ENCODE data around the gene GSTT4.
"Not testable (repeated sequence)": the region's sequence is repeated elsewhere in the genome, so short reads cannot be mapped to it uniquely, and the experiment has no call there.

The GSTT4 gene
- total RNA-seq = 0 reads per million in 3 donors

- no peaks in the 10 kb centered on the region for H3K36me3 ChIP-seq (ENCODE audit: control insufficient read depth, insufficient read depth, low read length)
- no peak for DNase-seq
- H3K9me3 ChIP-seq (ENCODE audit: control insufficient read depth, low read length) = no peaks in the 10 kb centered on the region
- H3K4me3 ChIP-seq (ENCODE audit: insufficient read depth, low read depth, low read length, poor library complexity, severe bottlenecking) = no peak within 1 kb of the TSS
- H3K27me3 ChIP-seq (replicated peaks; ENCODE audit: control insufficient read depth, insufficient read depth, low read length, poor library complexity, severe bottlenecking) = no peaks in the 10 kb centered on the region
- no peaks in the 10 kb centered on the region for H3K4me1 ChIP-seq (ENCODE audit: control insufficient read depth, insufficient read depth, low read length, poor library complexity, severe bottlenecking)
- H3K27ac ChIP-seq (ENCODE audit: insufficient read depth, low read length, poor library complexity, severe bottlenecking) = no peak within 1 kb of the TSS
These were observed at the start of gene GSTT4 for GRCh38 chr22:24005201-24005600. TSS of gene GSTT4 (minus strand) at chr22:24005453. CDS start at chr22:24005356, 97 bp downstream.

DNA sequence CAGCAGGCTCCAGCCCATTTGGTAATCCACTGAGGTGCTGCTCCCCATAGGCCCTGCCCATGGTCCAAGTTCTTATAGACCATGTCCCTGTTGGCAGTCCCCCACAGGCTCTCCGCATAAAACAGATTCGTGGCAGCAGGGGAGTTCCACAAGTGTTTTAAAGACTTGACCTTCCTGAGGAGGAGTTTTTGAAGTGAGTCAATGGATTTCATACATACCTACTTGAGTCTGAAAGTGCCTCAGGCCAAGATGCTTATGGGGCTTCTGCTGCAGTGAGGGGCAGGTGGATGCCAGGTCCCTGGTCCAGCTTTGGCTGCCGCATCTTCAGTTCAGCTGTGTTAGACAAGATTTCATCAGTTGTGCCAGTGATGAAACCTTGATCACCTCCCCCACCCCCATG is 49.1 kb upstream of the GSTT4 start:
- Histone ChIP-seq H3K36me3 (ENCODE audit: control insufficient read depth, insufficient read depth, low read length) (peaks cover 77% of the 10 kb centered on the region), H3K27me3 (replicated peaks; ENCODE audit: control insufficient read depth, insufficient read depth, low read length, poor library complexity, severe bottlenecking) (no peaks in the 10 kb centered on the region), H3K27ac (ENCODE audit: insufficient read depth, low read length, poor library complexity, severe bottlenecking) (no peak overlapping the region), H3K4me3 (ENCODE audit: insufficient read depth, low read depth, low read length, poor library complexity, severe bottlenecking) (no peak overlapping the region), H3K9me3 (ENCODE audit: control insufficient read depth, low read length) (no peaks in the 10 kb centered on the region), H3K4me1 (ENCODE audit: control insufficient read depth, insufficient read depth, low read length, poor library complexity, severe bottlenecking) (no peaks in the 10 kb centered on the region)
- DNase-seq = no peak

DNA sequence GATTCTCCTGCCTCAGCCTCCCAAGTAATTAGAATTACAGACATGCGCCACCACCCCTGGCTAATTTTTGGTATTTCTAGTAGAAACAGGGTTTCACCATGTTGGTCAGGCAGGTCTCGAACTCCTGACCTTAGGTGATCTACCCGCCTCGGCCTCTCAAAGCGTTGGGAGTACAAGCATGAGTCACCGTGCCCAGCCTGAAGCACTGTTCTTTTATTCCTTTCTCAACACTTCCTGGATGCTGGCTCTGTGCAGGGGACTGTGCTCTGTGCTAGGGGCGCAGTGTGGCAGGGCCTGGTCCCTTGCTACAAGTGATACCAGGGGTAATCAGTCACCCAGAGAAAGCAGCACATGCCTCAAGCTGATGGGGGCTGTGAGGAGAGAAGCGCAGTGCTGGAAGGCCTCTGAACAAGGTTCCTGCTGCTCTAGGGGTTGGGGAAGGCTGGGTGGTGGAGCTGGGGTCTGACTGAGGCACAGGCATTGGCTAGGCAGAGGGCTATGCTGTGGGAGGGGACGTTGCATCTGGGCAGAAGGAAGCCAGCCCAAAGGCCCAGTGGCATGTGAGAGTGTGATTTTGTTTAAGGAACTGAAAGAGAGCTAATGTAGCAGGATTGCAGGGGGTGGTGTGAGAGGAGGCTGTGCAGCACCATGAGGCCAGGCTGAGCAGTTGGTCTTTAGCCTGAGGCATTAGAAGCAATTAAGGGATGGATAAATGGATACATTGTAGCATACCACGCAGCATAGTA is 48.4 kb upstream of the GSTT4 start:
- Histone ChIP-seq H3K4me1 (ENCODE audit: control insufficient read depth, insufficient read depth, low read length, poor library complexity, severe bottlenecking) (no peaks in the 10 kb centered on the region), H3K4me3 (ENCODE audit: insufficient read depth, low read depth, low read length, poor library complexity, severe bottlenecking) (no peak overlapping the region), H3K27me3 (replicated peaks; ENCODE audit: control insufficient read depth, insufficient read depth, low read length, poor library complexity, severe bottlenecking) (no peaks in the 10 kb centered on the region), H3K36me3 (ENCODE audit: control insufficient read depth, insufficient read depth, low read length) (peaks cover 77% of the 10 kb centered on the region), H3K9me3 (ENCODE audit: control insufficient read depth, low read length) (no peaks in the 10 kb centered on the region), H3K27ac (ENCODE audit: insufficient read depth, low read length, poor library complexity, severe bottlenecking) (no peak overlapping the region)
- DNase-seq = no peak

- no peak overlapping the region for H3K4me3 ChIP-seq (ENCODE audit: insufficient read depth, low read depth, low read length, poor library complexity, severe bottlenecking)
- DNase-seq = no peak
- no peaks in the 10 kb centered on the region for H3K4me1 ChIP-seq (ENCODE audit: control insufficient read depth, insufficient read depth, low read length, poor library complexity, severe bottlenecking)
- no peaks in the 10 kb centered on the region for H3K9me3 ChIP-seq (ENCODE audit: control insufficient read depth, low read length)
- no peak overlapping the region for H3K27ac ChIP-seq (ENCODE audit: insufficient read depth, low read length, poor library complexity, severe bottlenecking)
- no peaks in the 10 kb centered on the region for H3K27me3 ChIP-seq (replicated peaks; ENCODE audit: control insufficient read depth, insufficient read depth, low read length, poor library complexity, severe bottlenecking)
- H3K36me3 ChIP-seq (ENCODE audit: control insufficient read depth, insufficient read depth, low read length) = peaks cover 73% of the 10 kb centered on the region
These were observed 46.3 kb upstream of the GSTT4 start for GRCh38 chr22:24051568-24051967.

- DNase-seq = no peak
- Histone ChIP-seq H3K36me3 (ENCODE audit: control insufficient read depth, insufficient read depth, low read length) (peaks cover 72% of the 10 kb centered on the region), H3K27me3 (replicated peaks; ENCODE audit: control insufficient read depth, insufficient read depth, low read length, poor library complexity, severe bottlenecking) (no peaks in the 10 kb centered on the region), H3K4me1 (ENCODE audit: control insufficient read depth, insufficient read depth, low read length, poor library complexity, severe bottlenecking) (no peaks in the 10 kb centered on the region), H3K4me3 (ENCODE audit: insufficient read depth, low read depth, low read length, poor library complexity, severe bottlenecking) (no peak overlapping the region), H3K27ac (ENCODE audit: insufficient read depth, low read length, poor library complexity, severe bottlenecking) (no peak overlapping the region), H3K9me3 (ENCODE audit: control insufficient read depth, low read length) (no peaks in the 10 kb centered on the region)
These were observed 45.8 kb upstream of the GSTT4 start for GRCh38 chr22:24051028-24051427.

DNA sequence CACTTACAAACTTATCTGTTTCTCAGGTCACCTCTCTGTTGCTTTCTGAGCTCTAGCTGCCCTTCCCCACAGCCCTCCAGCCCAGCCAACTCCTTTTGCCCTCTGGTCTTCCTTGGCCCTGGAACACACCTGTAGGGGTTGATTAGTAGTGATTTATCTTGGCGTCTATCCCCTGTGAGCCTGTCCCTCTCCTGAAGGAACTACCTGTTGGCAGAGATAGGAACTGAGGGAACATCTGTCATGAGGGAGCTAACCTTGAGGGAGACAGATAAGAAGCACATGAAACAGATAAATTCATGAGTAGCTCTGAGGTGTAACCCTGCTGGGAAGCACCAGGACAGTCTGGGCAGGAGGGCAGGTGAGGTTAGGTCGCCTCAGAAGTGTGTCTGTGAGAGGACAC is 44.7 kb upstream of the GSTT4 start:
- DNase-seq = no peak
- H3K36me3 ChIP-seq (ENCODE audit: control insufficient read depth, insufficient read depth, low read length) = peaks cover 63% of the 10 kb centered on the region
- H3K9me3 ChIP-seq (ENCODE audit: control insufficient read depth, low read length) = no peaks in the 10 kb centered on the region
- H3K4me3 ChIP-seq (ENCODE audit: insufficient read depth, low read depth, low read length, poor library complexity, severe bottlenecking) = no peak overlapping the region
- no peaks in the 10 kb centered on the region for H3K4me1 ChIP-seq (ENCODE audit: control insufficient read depth, insufficient read depth, low read length, poor library complexity, severe bottlenecking)
- H3K27me3 ChIP-seq (replicated peaks; ENCODE audit: control insufficient read depth, insufficient read depth, low read length, poor library complexity, severe bottlenecking) = no peaks in the 10 kb centered on the region
- H3K27ac ChIP-seq (ENCODE audit: insufficient read depth, low read length, poor library complexity, severe bottlenecking) = no peak overlapping the region

- H3K27me3 ChIP-seq (replicated peaks; ENCODE audit: control insufficient read depth, insufficient read depth, low read length, poor library complexity, severe bottlenecking) = no peaks in the 10 kb centered on the region
- H3K4me1 ChIP-seq (ENCODE audit: control insufficient read depth, insufficient read depth, low read length, poor library complexity, severe bottlenecking) = no peaks in the 10 kb centered on the region
- no peak overlapping the region for H3K4me3 ChIP-seq (ENCODE audit: insufficient read depth, low read depth, low read length, poor library complexity, severe bottlenecking)
- no peak overlapping the region for H3K27ac ChIP-seq (ENCODE audit: insufficient read depth, low read length, poor library complexity, severe bottlenecking)
- DNase-seq = no peak
- H3K36me3 ChIP-seq (ENCODE audit: control insufficient read depth, insufficient read depth, low read length) = peaks cover 60% of the 10 kb centered on the region
- H3K9me3 ChIP-seq (ENCODE audit: control insufficient read depth, low read length) = no peaks in the 10 kb centered on the region
These were observed 44.0 kb upstream of the GSTT4 start for GRCh38 chr22:24049211-24049610.

DNA sequence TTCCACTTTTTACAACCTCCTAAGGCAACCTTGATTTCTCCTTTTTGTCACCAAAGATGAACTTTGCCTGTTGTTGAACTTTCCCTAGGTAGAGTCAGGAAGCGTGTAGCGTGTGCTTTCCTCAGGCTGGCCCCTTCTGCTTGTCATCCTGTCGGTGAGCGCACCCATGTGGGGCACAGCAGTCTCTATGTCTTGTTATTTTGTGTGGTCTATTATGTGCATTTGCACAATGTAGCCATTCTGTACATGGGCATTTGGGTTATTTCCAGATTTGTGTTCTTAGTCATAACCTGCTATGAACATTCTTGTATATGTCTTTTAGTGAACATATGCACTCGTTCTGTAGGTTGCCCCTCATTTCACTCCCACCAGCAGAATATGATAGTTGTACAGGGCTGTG is 40.8 kb upstream of the GSTT4 start:
- no peaks in the 10 kb centered on the region for H3K9me3 ChIP-seq (ENCODE audit: control insufficient read depth, low read length)
- H3K36me3 ChIP-seq (ENCODE audit: control insufficient read depth, insufficient read depth, low read length) = peaks cover 69% of the 10 kb centered on the region

DNA sequence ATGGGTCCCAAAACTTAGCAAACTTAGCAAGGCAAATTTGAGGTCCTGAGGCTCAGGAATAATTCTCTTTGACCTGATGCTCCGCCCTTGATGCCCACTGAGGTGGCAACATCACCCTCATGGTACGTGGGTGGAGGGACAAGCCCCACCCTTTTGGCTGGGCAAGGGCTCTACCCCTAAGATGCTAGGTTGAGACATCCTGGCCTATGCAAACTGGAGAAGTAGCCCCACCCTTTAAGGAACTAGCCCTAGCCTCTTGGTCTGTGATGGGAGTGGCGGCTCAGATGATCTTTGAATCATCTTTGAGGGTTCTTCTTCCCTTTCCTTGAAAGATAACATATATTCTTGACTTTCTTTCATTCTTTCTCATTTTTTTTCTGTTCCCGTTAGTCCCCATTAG is 38.7 kb upstream of the GSTT4 start:
- Histone ChIP-seq H3K9me3 (ENCODE audit: control insufficient read depth, low read length) (no peaks in the 10 kb centered on the region), H3K27ac (ENCODE audit: insufficient read depth, low read length, poor library complexity, severe bottlenecking) (no peak overlapping the region), H3K27me3 (replicated peaks; ENCODE audit: control insufficient read depth, insufficient read depth, low read length, poor library complexity, severe bottlenecking) (no peaks in the 10 kb centered on the region), H3K4me1 (ENCODE audit: control insufficient read depth, insufficient read depth, low read length, poor library complexity, severe bottlenecking) (no peaks in the 10 kb centered on the region), H3K36me3 (ENCODE audit: control insufficient read depth, insufficient read depth, low read length) (peaks cover 70% of the 10 kb centered on the region), H3K4me3 (ENCODE audit: insufficient read depth, low read depth, low read length, poor library complexity, severe bottlenecking) (no peak overlapping the region)
- no peak for DNase-seq

More for the DNA sequence above, 40.8 kb upstream of the GSTT4 start:
- DNase-seq = no peak
- H3K27ac ChIP-seq (ENCODE audit: insufficient read depth, low read length, poor library complexity, severe bottlenecking) = no peak overlapping the region
- H3K27me3 ChIP-seq (replicated peaks; ENCODE audit: control insufficient read depth, insufficient read depth, low read length, poor library complexity, severe bottlenecking) = no peaks in the 10 kb centered on the region
- H3K4me3 ChIP-seq (ENCODE audit: insufficient read depth, low read depth, low read length, poor library complexity, severe bottlenecking) = no peak overlapping the region
- no peaks in the 10 kb centered on the region for H3K4me1 ChIP-seq (ENCODE audit: control insufficient read depth, insufficient read depth, low read length, poor library complexity, severe bottlenecking)

DNA sequence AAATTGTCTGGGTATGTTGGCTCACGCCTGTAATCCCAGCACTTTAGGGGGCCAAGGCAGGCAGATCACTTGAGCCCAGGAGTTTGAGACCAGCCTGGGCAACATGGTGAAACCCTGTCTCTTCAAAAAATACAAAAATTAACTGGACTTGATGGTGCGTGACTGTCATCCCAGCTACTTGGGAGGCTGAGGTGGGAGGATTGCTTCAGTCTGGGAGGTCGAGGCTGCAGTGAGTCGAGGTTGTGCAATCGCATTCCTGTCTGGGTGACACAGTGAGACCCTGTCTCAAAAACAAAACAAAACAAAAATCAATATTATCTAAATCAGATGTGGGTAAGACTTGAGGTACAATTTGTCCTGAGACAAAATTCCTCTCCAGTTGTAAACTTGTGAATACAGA is 38.2 kb upstream of the GSTT4 start:
- DNase-seq; H3K9me3 ChIP-seq (ENCODE audit: control insufficient read depth, low read length); H3K27me3 ChIP-seq (replicated peaks; ENCODE audit: control insufficient read depth, insufficient read depth, low read length, poor library complexity, severe bottlenecking); H3K4me1 ChIP-seq (ENCODE audit: control insufficient read depth, insufficient read depth, low read length, poor library complexity, severe bottlenecking); H3K4me3 ChIP-seq (ENCODE audit: insufficient read depth, low read depth, low read length, poor library complexity, severe bottlenecking); H3K27ac ChIP-seq (ENCODE audit: insufficient read depth, low read length, poor library complexity, severe bottlenecking): not testable (repeated sequence)
- peaks cover 70% of the 10 kb centered on the region for H3K36me3 ChIP-seq (ENCODE audit: control insufficient read depth, insufficient read depth, low read length)
